Colon (tissue), 2 donors: ENCODE measurements around the gene CREB3L1.

Experiments used
- FAIRE-seq: peaks from 2 replicates; lab custom pipeline; 2012; peaks lifted over from hg19 to GRCh38; lab: Jason Lieb, UNC
- donor health status: control.
- donor health status: control.

Gene CREB3L1

GRCh38 chr11:46322759-46323158, 45.3 kb downstream of the CREB3L1 start:
- FAIRE-seq: no peak

- no peak for FAIRE-seq
Measured at GRCh38 chr11:46326813-46327416, 49.5 kb downstream of the CREB3L1 start.

DNA sequence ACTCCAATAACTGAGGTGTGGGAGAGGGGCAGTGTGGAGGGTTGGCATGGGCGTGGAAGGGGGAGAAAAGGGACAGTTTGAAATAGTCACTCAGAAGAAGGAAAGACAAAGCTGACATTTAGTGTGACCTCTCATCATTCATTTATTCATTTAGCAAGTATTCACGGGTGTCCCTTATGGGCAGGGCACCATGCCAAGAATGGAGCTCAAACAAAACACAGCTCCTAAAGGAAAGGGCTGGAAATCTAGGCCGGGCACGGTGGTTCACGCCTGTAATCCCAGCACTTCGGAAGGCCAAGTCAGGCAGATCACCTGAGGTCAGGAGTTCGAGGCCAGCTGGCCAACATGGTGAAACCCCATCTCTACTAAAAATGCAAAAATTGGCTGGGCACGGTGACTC, 50.4 kb downstream of the CREB3L1 start:
- no peak for FAIRE-seq

- no peak for FAIRE-seq
Measured at GRCh38 chr11:46330154-46330553, 52.7 kb downstream of the CREB3L1 start.

- no peak for FAIRE-seq
Measured at GRCh38 chr11:46330563-46331281, 53.3 kb downstream of the CREB3L1 start.

DNA sequence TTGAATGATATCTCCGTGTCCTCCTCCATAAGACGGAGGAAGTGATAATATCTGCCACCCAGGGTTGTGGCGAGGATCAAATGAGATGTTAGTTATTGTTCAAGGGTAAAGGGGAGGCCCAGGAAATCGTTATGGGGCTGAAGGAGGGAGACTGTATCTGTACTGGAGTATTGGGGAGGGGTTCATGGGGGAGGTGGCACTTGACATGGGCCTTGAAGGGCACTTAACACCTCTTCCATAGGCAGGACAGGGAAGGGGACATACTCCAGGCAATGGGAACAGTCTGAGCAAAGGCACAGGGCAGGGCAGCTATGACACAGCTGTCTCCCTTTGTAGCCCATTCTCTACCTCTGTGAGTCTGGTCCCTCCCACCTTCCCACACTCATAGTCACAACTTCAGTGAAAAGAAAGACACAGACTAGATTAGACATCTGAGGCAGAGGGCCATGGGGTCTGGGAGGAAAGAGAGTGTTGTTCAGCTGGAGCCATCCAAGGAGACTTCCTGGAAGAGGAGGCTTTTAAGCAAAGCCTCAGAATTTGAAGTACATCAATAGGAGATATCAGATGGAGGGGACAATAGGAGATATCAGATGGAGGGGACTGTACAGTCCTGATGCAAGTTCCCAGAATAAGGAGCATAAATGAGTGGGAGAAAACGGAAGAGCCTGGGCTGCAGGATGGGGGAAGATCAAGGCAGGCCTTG, 54.0 kb downstream of the CREB3L1 start:
- no peak for FAIRE-seq

GRCh38 chr11:46332093-46332567, 54.7 kb downstream of the CREB3L1 start:
- FAIRE-seq: no peak

DNA sequence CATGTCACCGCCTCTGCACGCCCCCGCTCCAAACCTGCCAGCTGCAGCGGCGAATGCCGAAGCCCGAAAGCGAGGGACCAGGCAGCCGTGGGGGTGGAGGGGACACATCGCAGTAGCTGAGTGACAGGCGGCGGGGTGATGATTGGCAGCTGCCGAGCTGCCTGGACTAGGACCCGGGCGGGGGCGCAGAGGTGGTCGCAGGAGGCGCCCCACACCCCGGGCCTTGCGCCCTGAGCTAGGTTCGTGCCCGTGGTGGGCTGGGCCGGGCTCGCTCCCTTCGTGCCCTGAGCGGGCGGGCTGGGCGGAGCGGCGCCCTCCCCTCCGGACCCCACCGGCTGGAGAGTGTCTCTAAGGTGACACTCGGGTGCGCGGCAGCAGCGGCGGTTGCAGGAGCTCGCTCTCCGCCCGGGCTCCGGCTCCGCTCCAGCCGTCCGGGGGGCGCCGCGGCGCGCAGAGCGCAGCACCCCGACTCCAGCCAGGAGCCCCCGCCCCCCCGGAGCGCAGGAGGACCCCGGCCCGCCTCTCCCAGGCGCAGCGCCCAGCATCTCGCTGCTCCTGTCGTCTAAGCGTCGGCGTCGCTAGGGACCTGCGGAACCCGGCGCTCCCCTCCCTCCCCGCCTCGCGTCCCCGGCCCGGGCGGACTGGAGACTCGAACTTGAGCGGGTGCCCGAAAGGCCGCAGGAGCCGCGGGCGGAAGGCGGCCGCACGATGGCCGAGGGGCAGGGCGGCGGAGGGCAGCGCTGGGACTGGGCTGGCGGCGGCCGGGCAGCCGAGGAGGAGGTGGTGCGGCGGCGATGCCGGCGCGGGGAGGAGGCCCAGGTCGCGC, 55.3 kb downstream of the CREB3L1 start:
- FAIRE-seq: no peak

DNA sequence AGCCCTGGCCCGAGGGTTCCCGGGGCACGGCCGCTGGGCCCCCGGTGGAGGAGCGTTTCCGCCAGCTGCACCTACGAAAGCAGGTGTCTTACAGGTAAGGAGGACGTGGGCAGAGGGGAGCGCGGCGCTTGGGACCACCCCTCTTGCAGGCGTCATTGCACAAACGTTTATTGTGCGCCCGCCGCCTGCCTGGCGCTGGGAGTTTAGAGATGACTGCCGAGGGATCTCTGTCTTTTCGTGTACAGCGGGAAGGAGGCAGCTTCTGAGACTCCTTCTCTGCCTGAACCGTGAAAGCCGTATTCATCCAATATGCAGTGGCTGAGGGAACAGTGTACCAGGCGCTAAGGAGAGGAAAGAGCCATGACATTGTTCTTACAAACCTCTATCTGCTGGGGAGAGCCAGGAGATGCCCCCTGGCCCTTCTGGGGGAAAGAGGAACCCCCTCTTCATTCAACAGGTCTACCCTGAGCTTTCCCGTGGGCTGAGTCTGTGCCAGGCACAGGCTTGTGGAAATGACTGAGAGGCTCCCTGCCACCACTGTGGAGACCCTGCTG, 56.0 kb downstream of the CREB3L1 start:
- FAIRE-seq: no peak

- FAIRE-seq: no peak
Measured at GRCh38 chr11:46334211-46334610, 56.7 kb downstream of the CREB3L1 start.

GRCh38 chr11:46335271-46335670, 57.8 kb downstream of the CREB3L1 start:
- no peak for FAIRE-seq

- no peak for FAIRE-seq
Measured at GRCh38 chr11:46335890-46336562, 58.6 kb downstream of the CREB3L1 start.

- no peak for FAIRE-seq
Measured at GRCh38 chr11:46336563-46337180, 59.2 kb downstream of the CREB3L1 start.

- FAIRE-seq: no peak
Measured at GRCh38 chr11:46337626-46338345, 60.3 kb downstream of the CREB3L1 start.

GRCh38 chr11:46338636-46338987, 61.1 kb downstream of the CREB3L1 start:
- no peak for FAIRE-seq

DNA sequence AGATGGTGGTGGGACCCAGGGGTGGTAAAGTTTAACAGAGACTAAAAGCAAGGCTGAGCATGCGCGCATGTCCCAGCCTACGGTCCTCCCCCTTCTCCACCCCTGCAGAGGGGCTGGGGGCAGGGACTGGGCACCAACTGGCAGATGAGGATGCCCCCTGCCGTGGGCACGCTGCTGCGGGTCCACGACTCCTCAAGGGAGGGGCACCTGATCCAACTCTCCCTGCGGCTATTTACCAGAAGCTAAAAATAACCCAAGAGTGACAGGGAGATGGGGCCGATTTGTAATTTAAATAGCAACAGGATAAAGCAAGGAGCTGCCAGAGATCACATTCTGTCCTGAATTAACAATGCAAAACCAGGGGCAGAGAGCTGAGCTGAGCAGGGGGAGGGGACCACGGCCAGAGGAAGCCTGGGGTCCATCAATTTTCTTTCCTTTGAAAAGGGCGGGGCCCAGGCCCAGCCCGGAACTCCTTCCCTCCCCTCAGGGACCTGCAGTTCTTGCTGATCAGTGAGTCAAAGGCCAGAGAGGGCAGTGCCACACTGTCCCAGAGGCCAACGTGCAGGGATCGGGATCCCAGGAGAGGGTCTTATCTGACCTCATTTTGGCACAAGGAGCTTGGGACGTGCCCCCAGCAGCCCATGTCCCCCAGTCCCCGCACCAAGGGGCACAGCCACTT, 61.7 kb downstream of the CREB3L1 start:
- FAIRE-seq: no peak

- FAIRE-seq: no peak
Measured at GRCh38 chr11:46339816-46340215, 62.4 kb downstream of the CREB3L1 start.

DNA sequence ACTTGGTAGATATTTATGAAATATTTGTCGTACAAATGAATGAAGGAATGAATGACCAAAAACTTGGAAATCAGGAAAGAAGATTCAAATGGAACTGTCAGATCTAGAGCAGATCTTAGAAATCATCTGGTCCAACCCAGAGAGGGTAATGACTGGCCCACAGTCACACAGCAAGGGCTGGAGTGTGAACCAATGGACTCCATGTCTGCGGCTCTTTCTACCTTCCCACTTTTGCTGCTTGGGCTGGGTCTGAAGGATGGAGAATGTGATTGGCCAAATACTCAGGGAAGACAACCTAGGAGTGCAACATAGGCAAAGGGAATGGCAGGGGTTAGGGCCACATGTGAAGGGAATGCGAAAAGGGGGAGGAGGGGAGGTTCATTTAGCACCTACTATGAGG, 64.0 kb downstream of the CREB3L1 start:
- no peak for FAIRE-seq

GRCh38 chr11:46342239-46342638, 64.8 kb downstream of the CREB3L1 start:
- no peak for FAIRE-seq

GRCh38 chr11:46343520-46343919, 66.1 kb downstream of the CREB3L1 start:
- FAIRE-seq: no peak
